Left cardiac atrium (tissue), 4 donors: ENCODE measurements around the gene MRPS23. TPM values are rescaled to one million over a fixed set of nuclear protein-coding genes. Genes with fewer than 3 reads are reported as not detected.

Experiments
- ATAC-seq, 2 donors: fragments of 200-7000 bp; cut with Tn5 transposase; one replicate each; pipeline ENCODE4 v1.9.1; 2020; ENCODE audit warnings: mild to moderate bottlenecking in 2 of 2, moderate library complexity in 2 of 2
- DNase-seq: peaks from one replicate; pipeline ENCODE4 v3.0.0-alpha.2; 2020
- intact Hi-C, 2 donors: fragments of 100-400 bp; cut with DNase I; formaldehyde crosslinking; loops; one replicate each; pipeline versions ENCODE4 v1.14.1 to v1.15.1; 2022 to 2023
- total RNA-seq, 2 donors: library from RNA; stranded (reverse); fragmentation: NEBNext Ultra II Directional; extraction: Animal tissue kit (Norgen Biotek cat#: 25700); gene quantifications; one replicate each; pipeline ENCODE4 v1.2.1, GENCODE V29; 2021
- donor health status: DM: no; HTN: yes; CAD: no.
- donor health status: DM: no; HTN: yes; CAD: no; lungs with severe emphysema.
- donor health status: DM: yes; HTN: yes; CAD: no.
- donor health status: Dilated cardiomyopathy.

MRPS23 gene
- total RNA-seq, 2 donors from 2014 or later, result 45.2 to 55.8 TPM

- intact Hi-C loops, result no loop called here
- DNase-seq (no peak), ATAC-seq (peak; percentile 5 to 64)
Measured at GRCh38 chr17:57881783-57882351, 32.0 kb upstream of the MRPS23 start.

- DNase-seq, result no peak
- peak; percentile 22 to 51 for ATAC-seq
- intact Hi-C loops, result no loop called here
Measured at GRCh38 chr17:57881143-57881542, 31.3 kb upstream of the MRPS23 start.

GRCh38 chr17:57880086-57880456, 30.2 kb upstream of the MRPS23 start:
- DNase-seq (no peak), ATAC-seq (no peak)
- intact Hi-C loops, result no loop called here

DNA sequence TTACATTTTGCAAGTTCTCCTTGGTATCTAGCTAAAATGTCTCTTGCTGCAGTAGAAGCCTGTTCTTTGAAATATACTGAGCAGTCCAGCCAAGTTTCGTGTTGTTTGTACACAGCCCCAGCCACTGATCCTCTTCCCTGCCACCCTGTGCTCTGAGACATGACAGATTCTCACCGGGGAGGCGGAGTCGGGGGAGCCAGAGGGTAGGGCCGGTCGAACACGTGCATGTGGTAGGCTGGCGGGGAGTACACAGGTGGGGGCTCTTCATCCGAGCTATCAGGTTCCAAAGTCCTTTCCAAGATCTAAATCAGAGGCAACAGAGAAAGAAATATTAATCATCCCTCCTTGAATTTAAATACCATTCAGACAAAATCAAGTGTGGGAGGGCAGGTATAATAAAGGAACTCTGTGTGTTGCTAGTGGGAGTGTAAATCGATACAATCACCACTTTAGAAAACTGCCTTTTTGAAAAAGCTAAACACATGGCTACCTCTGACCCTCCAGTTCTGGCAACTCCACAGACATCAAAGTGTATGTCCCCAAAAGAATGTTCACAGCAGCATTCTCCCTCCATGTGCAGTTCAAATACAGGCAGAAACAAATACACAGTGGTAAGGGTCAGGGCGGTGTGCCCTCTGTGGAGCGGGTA, 29.7 kb upstream of the MRPS23 start:
- intact Hi-C loops, result no loop called here
- DNase-seq (no peak), ATAC-seq (no peak)

DNA sequence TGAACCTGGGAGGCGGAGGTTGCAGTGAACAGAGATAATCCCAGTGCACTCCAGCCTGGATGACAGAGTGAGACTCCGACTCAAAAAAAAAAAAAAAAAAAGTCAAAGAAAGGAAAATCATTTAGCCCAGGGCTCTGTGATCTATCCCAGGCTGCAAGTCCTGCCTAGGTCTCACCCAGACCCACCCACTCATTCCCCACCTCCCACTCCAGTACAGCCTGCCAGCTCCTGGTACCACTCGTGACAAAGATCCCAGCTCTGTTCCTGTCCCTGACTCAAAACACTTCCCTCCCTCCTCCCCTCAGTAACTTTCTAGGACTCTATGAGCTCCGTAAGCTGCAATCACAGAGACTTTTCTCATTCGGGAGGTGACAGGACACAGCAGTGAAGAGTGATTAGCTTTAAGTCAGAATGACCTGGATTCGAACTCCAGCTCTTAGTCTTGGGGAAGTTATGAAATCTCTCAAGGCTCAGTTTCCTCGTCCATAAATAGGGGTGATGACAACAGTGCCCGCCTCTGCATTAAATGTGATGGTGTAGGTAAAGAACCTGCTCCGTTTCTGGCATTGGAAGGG, 28.0 kb upstream of the MRPS23 start:
- intact Hi-C loops, result no loop called here
- DNase-seq (no peak), ATAC-seq (no peak)

DNA sequence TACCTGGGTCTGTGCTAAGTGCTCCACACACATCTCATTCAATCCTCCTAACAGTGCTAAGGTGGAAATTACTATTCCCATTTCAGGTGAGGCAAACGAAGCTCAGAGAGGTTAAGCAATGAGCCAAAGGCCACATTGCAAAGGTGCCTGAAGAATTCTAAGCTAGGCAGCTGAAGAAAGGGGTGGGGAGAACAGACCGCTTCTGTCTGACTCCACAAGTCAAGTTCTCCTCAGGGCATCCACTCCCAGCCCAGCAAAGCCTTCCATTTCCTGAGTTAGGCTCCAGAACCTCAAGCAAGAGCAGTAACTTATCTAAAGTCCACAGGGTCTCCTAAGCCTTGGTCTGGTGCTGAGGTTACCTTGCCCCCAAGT, 27.0 kb upstream of the MRPS23 start:
- intact Hi-C loops, result no loop called here
- ATAC-seq (no peak), DNase-seq (no peak)

- intact Hi-C loops, result no loop called here
- DNase-seq (no peak), ATAC-seq (no peak)
Measured at GRCh38 chr17:57876023-57876865, 26.4 kb upstream of the MRPS23 start.

DNA sequence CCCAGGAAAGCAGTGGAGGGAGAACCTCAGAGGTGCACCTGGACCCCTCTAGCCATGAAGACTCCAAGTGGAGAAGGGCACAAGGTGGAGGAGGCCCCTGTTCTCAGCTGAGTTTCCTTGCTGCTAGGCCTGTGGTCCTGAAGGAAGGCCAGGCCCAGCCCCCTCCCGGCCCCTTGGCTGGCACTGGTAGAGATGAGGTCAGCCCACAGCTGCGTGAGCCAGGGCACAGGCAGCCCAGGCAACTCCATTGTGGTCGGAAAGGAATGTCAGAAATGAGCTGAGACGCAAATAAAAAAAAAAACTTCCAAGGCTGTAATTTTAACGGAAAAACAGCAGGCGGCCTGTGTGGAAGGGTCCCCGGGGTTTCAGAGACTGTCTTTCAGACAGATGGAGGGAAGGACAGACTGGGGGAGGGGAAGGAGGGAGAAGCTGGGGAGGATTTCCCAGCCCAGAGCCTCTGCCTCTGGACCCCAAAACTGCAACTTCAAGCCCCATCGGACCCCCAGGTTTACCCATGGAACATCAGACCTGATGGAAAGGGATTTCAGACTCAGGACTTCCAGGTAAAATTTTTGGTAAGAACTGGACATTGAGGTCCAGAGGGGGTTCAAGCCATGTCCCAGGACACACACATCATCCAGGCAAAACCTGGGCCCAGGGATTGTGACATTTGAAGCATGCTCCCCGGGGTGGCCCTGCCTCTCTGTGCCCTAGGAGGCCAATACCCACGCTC, 25.6 kb upstream of the MRPS23 start:
- ATAC-seq, result peak; percentile 91 to 95
- DNase-seq, result peak; percentile 84
- intact Hi-C loops, result no loop called here

GRCh38 chr17:57874434-57875289, 24.8 kb upstream of the MRPS23 start:
- intact Hi-C loops, result no loop called here
- DNase-seq, result peak; percentile 81
- ATAC-seq, result peak; percentile 77 to 86

DNA sequence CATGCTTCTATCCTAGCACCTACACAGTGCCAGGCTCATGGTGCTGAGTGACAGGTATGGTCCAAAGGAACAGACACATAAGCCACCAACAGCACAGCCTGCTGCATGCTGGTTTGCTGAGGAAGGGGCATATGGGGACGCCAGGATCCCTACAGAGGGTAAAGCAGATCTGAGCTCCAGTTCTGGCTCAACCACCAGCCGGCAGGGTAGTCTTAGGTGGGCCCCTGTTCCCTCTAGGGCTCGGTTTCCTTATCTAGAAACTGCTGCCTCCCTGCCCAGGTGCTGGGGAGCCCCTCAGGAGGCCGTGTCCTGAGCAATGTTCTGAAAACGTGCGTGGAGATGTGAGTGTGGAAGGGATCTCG, 24.2 kb upstream of the MRPS23 start:
- DNase-seq, result no peak
- intact Hi-C loops, result no loop called here
- no peak for ATAC-seq

DNA sequence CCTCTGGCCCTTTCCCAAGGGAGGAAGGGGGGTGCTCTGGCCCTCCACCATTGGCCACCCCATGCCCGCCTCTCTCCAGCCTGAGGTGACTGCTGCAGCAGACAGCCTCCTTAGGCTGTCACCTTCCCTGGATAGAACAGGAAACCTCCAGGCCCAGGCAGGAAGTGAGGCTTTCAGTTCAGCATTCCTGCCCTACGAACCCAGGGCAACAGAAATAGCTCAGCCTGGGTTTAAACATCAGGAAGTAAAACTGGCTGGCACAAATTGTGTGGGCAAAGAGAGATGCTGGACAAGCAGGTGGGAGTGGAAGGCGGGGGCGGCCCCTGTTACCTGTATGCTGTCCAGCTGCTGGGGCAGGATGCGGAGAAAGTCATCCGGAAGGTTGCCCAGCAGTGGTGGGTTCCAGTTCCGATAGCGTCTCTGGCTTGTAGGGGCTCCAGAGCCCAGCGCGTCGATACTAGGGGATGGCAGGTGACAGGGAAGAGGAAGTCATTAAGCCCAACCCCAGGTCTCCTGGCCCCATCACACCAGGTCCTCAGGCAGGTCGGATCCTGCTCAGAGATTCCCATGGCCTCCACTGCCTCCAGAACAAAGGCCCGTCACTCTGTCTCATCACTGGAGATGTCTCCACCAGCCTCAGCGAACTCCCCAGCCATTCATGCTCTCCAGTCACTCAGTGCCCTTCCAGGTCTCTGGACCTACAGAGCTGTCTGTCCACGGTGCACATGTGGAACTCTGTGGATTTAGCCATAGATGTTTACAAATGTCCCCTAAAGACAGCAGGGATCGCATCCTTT, 23.6 kb upstream of the MRPS23 start:
- ATAC-seq (no peak), DNase-seq (no peak)
- intact Hi-C loops, result no loop called here

DNA sequence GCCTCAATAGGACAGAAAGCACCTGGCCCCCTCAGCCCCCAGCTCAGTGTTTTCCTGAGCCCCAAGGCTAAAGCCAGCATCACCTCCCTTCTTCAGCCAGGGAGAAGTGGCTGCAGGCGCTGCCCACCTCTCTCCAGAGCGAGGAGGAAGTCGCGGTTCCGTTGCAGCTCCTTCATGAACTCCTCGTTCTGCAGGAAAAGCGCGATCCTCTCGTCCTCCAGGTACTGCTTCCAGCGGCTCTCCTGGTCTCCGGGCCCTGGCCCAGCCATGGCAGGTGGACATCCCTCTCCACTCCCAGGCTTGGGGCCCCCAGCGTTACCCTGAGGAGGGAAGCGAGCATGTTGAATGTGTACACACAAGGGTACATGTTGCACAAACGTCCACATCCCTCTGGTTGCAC, 22.7 kb upstream of the MRPS23 start:
- intact Hi-C loops, result no loop called here
- DNase-seq (no peak), ATAC-seq (no peak)

DNA sequence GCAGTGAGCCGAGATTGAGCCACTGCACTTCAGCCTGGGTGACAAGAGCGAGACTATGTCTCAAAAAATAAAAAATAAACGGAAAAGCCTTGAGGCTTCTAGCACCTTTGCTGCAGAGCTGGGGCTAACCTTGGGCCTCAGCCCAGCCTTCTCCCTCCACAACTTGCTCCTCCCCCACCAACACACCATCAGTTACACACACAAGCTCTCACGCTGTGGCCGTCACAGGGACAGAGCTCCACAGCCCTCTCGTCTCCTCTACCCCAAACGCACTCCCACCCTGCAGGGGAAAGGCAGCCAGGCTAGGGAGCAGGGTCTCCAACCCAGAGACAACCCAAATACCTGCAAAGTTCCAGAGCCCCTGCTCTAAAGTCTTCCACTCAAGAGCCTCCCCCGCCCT, 22.0 kb upstream of the MRPS23 start:
- no peak for ATAC-seq

DNA sequence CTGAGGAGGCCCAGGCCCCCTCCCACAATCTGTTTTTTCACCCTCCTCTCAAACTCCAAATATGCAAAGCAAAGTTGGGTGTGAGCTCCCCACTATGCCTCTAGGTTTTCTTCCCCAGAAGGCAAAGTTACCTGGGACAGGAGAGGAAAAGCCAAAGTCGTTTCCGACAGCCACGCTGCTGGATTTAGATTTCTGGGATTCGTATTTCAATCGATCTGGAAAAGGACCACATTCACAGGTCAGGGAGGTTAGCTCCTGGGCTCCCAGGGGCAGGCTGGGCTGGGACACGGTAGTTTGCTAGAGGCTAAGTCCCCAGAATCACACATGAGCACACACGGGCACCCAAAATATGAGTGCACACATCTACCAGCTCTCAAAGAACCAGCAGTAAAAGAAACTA, 21.3 kb upstream of the MRPS23 start:
- ATAC-seq, result no peak
- no peak for DNase-seq
- intact Hi-C loops, result no loop called here

More for the DNA sequence above, 22.0 kb upstream of the MRPS23 start:
- DNase-seq, result no peak
- intact Hi-C loops, result no loop called here

DNA sequence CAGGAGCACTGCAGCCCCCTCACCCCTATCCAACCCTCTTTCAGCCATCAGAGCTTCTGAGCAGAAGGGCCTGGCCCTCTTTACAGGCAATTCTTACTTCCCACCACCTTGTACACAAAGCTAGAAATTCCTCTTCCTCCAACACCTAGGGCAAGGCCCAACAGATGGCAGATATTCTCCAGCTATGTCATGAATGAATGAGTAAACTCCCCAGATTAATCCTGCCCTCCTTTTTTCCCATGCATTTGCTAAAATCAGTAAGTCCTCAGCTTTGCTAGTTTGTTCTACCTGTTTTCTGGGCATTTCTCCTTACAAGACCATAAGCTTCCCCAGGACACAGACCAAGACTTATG, 20.4 kb upstream of the MRPS23 start:
- DNase-seq (no peak), ATAC-seq (no peak)
- intact Hi-C loops, result no loop called here

GRCh38 chr17:57869617-57870282, 19.9 kb upstream of the MRPS23 start:
- DNase-seq (no peak), ATAC-seq (no peak)
- intact Hi-C loops, result no loop called here

- intact Hi-C loops, result no loop called here
- ATAC-seq (no peak), DNase-seq (no peak)
Measured at GRCh38 chr17:57868910-57869616, 19.2 kb upstream of the MRPS23 start.
